DOHH2 (cell line): ENCODE data around the gene CADPS2.

Experiments
- H3F3A ChIP-seq: fragments of 200-600 bp; sonication (generic), shearing (Covaris generic); 2 replicates; pipeline ENCODE4 v1.6.0; 2016; ENCODE audit warnings: antibody characterized with exemption, mild to moderate bottlenecking; ENCODE audit not compliant: control insufficient read depth, insufficient read depth
- H3K27ac ChIP-seq: fragments of 200-600 bp; sonication (generic); 2 replicates; pipeline ENCODE4 v1.5.1; 2014; ENCODE audit warnings: low read depth, mild to moderate bottlenecking, low read length, moderate library complexity
- H3K27me3 ChIP-seq: fragments of 200-600 bp; sonication (generic); 2 replicates; pipeline ENCODE4 v1.6.1; 2014; ENCODE audit warnings: mild to moderate bottlenecking, low read length, mixed read lengths; ENCODE audit not compliant: control insufficient read depth
- H3K36me3 ChIP-seq: fragments of 200-600 bp; sonication (generic); 2 replicates; pipeline ENCODE4 v1.6.1; 2014; ENCODE audit warnings: mild to moderate bottlenecking, low read length, moderate library complexity, mixed read lengths; ENCODE audit not compliant: control insufficient read depth
- H3K4me1 ChIP-seq: fragments of 200-600 bp; sonication (generic); 2 replicates; pipeline ENCODE4 v1.6.1; 2014; ENCODE audit warnings: mild to moderate bottlenecking, low read length, mixed read lengths; ENCODE audit not compliant: control insufficient read depth
- H3K4me2 ChIP-seq: fragments of 200-600 bp; sonication (generic); 2 replicates; pipeline ENCODE4 v1.6.0; 2014; ENCODE audit warnings: mild to moderate bottlenecking, low read length, moderate library complexity
- H3K4me3 ChIP-seq: fragments of 200-600 bp; sonication (generic); 2 replicates; pipeline ENCODE4 v1.5.1; 2014; ENCODE audit warnings: mild to moderate bottlenecking, low read length, mixed read lengths
- H3K79me2 ChIP-seq: fragments of 200-600 bp; sonication (generic); 2 replicates; pipeline ENCODE4 v1.6.1; 2014; ENCODE audit warnings: mild to moderate bottlenecking, low read length, mixed read lengths; ENCODE audit not compliant: control insufficient read depth
- H3K9me2 ChIP-seq: fragments of 200-600 bp; sonication (generic); replicated peaks from 2 replicates; pipeline ENCODE4 v1.6.1; 2014; ENCODE audit warnings: mild to moderate bottlenecking, low read length, mixed read lengths; ENCODE audit not compliant: control insufficient read depth
- H3K9me3 ChIP-seq: fragments of 200-600 bp; sonication (generic); 2 replicates; pipeline ENCODE4 v1.6.1; 2014; ENCODE audit warnings: antibody characterized with exemption, low read length, mixed read lengths; ENCODE audit not compliant: control insufficient read depth, insufficient read depth
- H4K20me1 ChIP-seq: fragments of 200-600 bp; sonication (generic); 2 replicates; pipeline ENCODE4 v1.6.0; 2014; ENCODE audit warnings: low read depth, mild to moderate bottlenecking, antibody characterized with exemption, low read length, moderate library complexity; ENCODE audit not compliant: control insufficient read depth, insufficient read depth
- EZH2phosphoT487 ChIP-seq: fragments of 200-600 bp; sonication (generic); IDR thresholded peaks from 2 replicates; pipeline ENCODE4 v1.6.1; 2017; ENCODE audit warnings: borderline replicate concordance, mild to moderate bottlenecking, antibody characterized with exemption, low read length, moderate library complexity, mixed read lengths
- TF ChIP-seq, protein P1 (sequence below): fragments of 200-600 bp; sonication (generic); IDR thresholded peaks from one replicate; pipeline ENCODE4 v1.5.1; 2014; ENCODE audit warnings: antibody characterized with exemption, mild to moderate bottlenecking, low read depth, low read length; ENCODE audit not compliant: poor library complexity, severe bottlenecking

The CADPS2 gene

DNA sequence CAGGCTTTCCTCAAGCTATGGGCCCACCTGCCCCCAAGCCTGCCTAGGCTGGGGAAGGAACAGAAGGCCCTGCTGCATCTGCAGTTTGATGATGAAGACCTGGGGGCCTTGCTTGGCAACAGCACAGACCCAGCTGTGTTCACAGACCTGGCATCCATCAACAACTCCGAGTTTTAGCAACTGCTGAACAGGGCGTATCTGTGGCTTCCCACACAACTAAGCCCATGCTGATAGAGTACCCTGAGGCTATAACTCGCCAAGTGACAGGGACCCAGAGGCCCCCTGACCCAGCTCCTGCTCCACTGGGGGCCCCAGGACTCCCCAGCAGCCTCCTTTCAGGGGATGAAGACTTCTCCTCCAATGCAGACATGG lies 36.3 kb downstream of the CADPS2 start:
- Histone ChIP-seq H4K20me1 (no peaks in the 10 kb centered on the region), H3K79me2 (no peaks in the 10 kb centered on the region), H3K9me2 (no peaks in the 10 kb centered on the region), H3K36me3 (no peaks in the 10 kb centered on the region), H3K27me3 (no peaks in the 10 kb centered on the region), H3K27ac (no peak overlapping the region), H3K4me2 (no peak overlapping the region), H3K4me1 (no peaks in the 10 kb centered on the region), H3K4me3 (no peak overlapping the region), H3K9me3 (no peaks in the 10 kb centered on the region), H3F3A (no peaks in the 10 kb centered on the region)
- no peak for TF ChIP-seq EZH2phosphoT487
- TF ChIP-seq, protein P1, sequence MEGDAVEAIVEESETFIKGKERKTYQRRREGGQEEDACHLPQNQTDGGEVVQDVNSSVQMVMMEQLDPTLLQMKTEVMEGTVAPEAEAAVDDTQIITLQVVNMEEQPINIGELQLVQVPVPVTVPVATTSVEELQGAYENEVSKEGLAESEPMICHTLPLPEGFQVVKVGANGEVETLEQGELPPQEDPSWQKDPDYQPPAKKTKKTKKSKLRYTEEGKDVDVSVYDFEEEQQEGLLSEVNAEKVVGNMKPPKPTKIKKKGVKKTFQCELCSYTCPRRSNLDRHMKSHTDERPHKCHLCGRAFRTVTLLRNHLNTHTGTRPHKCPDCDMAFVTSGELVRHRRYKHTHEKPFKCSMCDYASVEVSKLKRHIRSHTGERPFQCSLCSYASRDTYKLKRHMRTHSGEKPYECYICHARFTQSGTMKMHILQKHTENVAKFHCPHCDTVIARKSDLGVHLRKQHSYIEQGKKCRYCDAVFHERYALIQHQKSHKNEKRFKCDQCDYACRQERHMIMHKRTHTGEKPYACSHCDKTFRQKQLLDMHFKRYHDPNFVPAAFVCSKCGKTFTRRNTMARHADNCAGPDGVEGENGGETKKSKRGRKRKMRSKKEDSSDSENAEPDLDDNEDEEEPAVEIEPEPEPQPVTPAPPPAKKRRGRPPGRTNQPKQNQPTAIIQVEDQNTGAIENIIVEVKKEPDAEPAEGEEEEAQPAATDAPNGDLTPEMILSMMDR, result no peak

DNA sequence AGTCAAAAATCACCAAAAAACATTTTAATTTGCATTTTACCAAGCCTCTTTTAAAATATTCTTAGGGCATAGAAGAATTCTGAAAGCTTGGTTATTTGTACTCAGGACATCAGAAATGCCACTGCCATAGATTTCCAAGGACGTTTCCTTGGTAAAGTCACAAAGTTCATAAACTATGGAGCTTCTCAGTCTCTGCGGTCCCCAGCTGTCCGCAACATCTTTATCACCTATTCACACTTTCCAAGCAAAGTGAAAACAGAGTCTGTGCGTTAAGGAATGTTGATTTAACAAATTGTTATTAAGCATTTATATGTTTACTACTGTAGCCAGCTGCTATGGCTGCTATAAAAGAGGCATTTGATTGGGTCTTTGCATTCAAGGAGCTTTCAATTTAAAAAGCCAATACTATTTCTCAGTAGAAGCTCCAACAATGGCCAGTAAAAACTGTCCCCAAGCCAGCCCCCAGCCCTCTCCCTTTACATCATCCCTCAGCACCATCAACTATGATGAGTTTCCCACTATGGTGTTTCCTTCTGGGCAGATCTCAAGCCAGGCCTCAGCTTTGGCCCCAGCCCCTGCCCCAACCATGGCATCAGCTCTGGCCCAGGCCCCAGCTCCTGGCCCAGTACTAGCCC lies 36.8 kb downstream of the CADPS2 start:
- H3K27ac ChIP-seq, result no peak overlapping the region
- H3F3A ChIP-seq, result no peaks in the 10 kb centered on the region
- no peaks in the 10 kb centered on the region for H3K9me2 ChIP-seq
- H4K20me1 ChIP-seq, result no peaks in the 10 kb centered on the region
- no peak overlapping the region for H3K4me3 ChIP-seq
- TF ChIP-seq EZH2phosphoT487, result no peak
- TF ChIP-seq, protein P1, result no peak
- H3K27me3 ChIP-seq, result no peaks in the 10 kb centered on the region
- H3K9me3 ChIP-seq, result no peaks in the 10 kb centered on the region
- H3K79me2 ChIP-seq, result no peaks in the 10 kb centered on the region
- no peaks in the 10 kb centered on the region for H3K36me3 ChIP-seq
- H3K4me1 ChIP-seq, result no peaks in the 10 kb centered on the region
- no peak overlapping the region for H3K4me2 ChIP-seq

DNA sequence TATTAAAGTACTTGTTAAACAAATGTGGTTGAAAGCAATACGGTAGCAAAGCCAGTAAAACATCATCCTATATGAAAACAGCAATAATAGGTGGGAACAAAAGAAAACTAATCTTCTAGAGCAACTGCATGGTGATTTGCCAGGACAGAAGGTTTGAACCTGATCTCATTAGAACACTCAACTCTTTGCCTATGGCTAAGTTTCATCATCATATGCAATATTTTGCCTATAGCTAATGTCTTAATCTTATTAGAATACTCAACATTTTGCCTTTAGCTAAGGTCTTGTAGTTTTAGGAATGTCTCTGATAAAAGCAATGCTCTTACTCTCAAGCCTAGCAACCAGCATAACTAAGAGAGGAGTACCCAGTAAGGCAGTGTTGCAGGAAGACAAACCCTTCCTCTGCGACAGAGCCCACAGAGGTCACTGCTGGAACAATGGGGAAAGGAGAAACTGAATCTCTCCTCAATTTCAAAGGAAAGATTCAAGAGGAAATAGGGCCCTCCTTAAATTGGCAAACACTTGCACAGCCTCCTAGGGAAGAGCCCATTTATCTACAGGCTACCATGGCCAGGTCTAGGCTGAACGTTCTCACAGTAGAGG lies 38.3 kb downstream of the CADPS2 start:
- Histone ChIP-seq H3K27me3 (no peaks in the 10 kb centered on the region), H3K4me1 (no peaks in the 10 kb centered on the region), H3K79me2 (no peaks in the 10 kb centered on the region), H3F3A (no peaks in the 10 kb centered on the region), H3K9me3 (no peaks in the 10 kb centered on the region), H3K4me2 (no peak overlapping the region), H4K20me1 (no peaks in the 10 kb centered on the region), H3K9me2 (no peaks in the 10 kb centered on the region), H3K36me3 (no peaks in the 10 kb centered on the region), H3K27ac (no peak overlapping the region), H3K4me3 (no peak overlapping the region)
- TF ChIP-seq EZH2phosphoT487, result no peak
- TF ChIP-seq, protein P1, result no peak
